PC-3 (cell line): ENCODE measurements around the gene EDNRA. TPM values are rescaled to one million over a fixed set of nuclear protein-coding genes. Genes with fewer than 3 reads are reported as not detected.
A peak's percentile ranks its signal among the peaks of the same experiment; 100 is the strongest.

Source experiments
- ATAC-seq: fragments of 200-7000 bp; cut with Tn5 transposase; 2 replicates; pipeline ENCODE4 v1.9.1; 2020; ENCODE audit warnings: mild to moderate bottlenecking, moderate library complexity
- BruUV-seq: library from RNA; stranded (reverse); fragments of 400-500 nt; replicated peaks from 2 replicates; lab custom pipeline; 2021; lab: Mats Ljungman, UMichigan
- CTCF ChIA-PET: fragments of 300-600 bp; sonication (Branson Sonifier 250); formaldehyde crosslinking; loops from one replicate; lab custom pipeline; 2022; ENCODE audit warnings: antibody characterized with exemption; lab: Charles Lee
- POLR2A ChIA-PET: fragments of 300-600 bp; sonication (Branson Sonifier 250); formaldehyde crosslinking; loops from one replicate; lab custom pipeline; 2022; ENCODE audit warnings: antibody characterized with exemption; ENCODE audit not compliant: unreplicated experiment; lab: Charles Lee
- DNase-seq: peaks from one replicate; pipeline ENCODE4 v3.0.0-alpha.2; 2015
- H2AFZ ChIP-seq: fragments of 300-600 bp; sonication (generic); 2 replicates; pipeline ENCODE4 v1.6.0; 2016; ENCODE audit warnings: antibody characterized with exemption, low read length
- H3F3A ChIP-seq: fragments of 300-600 bp; sonication (generic); one replicate; pipeline ENCODE4 v1.6.0; 2017; ENCODE audit warnings: antibody characterized with exemption, low read length, control low read depth, mild to moderate bottlenecking; ENCODE audit not compliant: unreplicated experiment
- H3K27ac ChIP-seq: fragments of 300-600 bp; sonication (generic); 2 replicates; pipeline ENCODE4 v1.5.1; 2016; ENCODE audit warnings: mild to moderate bottlenecking, low read length
- H3K27me3 ChIP-seq: fragments of 300-600 bp; sonication (generic); 2 replicates; pipeline ENCODE4 v1.6.1; 2016; ENCODE audit warnings: low read length, mixed read lengths
- H3K36me3 ChIP-seq: fragments of 300-600 bp; sonication (generic); 2 replicates; pipeline ENCODE4 v1.6.1; 2016; ENCODE audit warnings: low read depth, mixed run types, low read length, mixed read lengths
- H3K4me1 ChIP-seq: fragments of 300-600 bp; sonication (generic); 2 replicates; pipeline ENCODE4 v1.5.1; 2016; ENCODE audit warnings: low read length; ENCODE audit not compliant: insufficient read depth
- H3K4me2 ChIP-seq: fragments of 300-600 bp; sonication (generic); 2 replicates; pipeline ENCODE4 v1.6.0; 2016; ENCODE audit warnings: low read length
- H3K4me3 ChIP-seq: fragments of 300-600 bp; sonication (generic); 2 replicates; pipeline ENCODE4 v1.5.1; 2016; ENCODE audit warnings: mild to moderate bottlenecking, low read length, mixed read lengths
- H3K79me2 ChIP-seq: fragments of 300-600 bp; sonication (generic); 2 replicates; pipeline ENCODE4 v1.6.1; 2017; ENCODE audit warnings: low read length, mixed read lengths
- H3K9ac ChIP-seq: fragments of 300-600 bp; sonication (generic); 2 replicates; pipeline ENCODE4 v1.6.0; 2016; ENCODE audit warnings: mild to moderate bottlenecking, low read length
- H3K9me2 ChIP-seq: fragments of 300-600 bp; sonication (generic); replicated peaks from 2 replicates; pipeline ENCODE4 v1.6.1; 2016; ENCODE audit warnings: mixed run types, low read length, mixed read lengths
- H3K9me3 ChIP-seq: fragments of 300-600 bp; sonication (generic); 2 replicates; pipeline ENCODE4 v1.6.1; 2016; ENCODE audit warnings: low read length, mixed read lengths
- H4K20me1 ChIP-seq: fragments of 300-600 bp; sonication (generic); 2 replicates; pipeline ENCODE4 v1.6.1; 2016; ENCODE audit warnings: low read length, mixed read lengths
- CTCF ChIP-seq: fragments of 300-600 bp; sonication (generic); conservative IDR thresholded peaks from 2 replicates; pipeline ENCODE4 v1.5.1; 2017; ENCODE audit warnings: antibody characterized with exemption, low read depth, mild to moderate bottlenecking, low read length
- EZH2 ChIP-seq: fragments of 300-600 bp; sonication (generic); IDR thresholded peaks from one replicate; pipeline ENCODE4 v1.6.1; 2017; ENCODE audit warnings: antibody characterized with exemption, mild to moderate bottlenecking, low read length; ENCODE audit not compliant: unreplicated experiment
- EZH2phosphoT487 ChIP-seq: fragments of 300-600 bp; sonication (generic); IDR thresholded peaks from 2 replicates; pipeline ENCODE4 v1.6.1; 2018; ENCODE audit warnings: mild to moderate bottlenecking, antibody characterized with exemption, low read length, borderline replicate concordance
- intact Hi-C: fragments of 100-400 bp; cut with micrococcal nuclease; formaldehyde crosslinking; loops from 2 replicates; pipeline ENCODE4 v1.9.0; 2023
- total RNA-seq: library from RNA; depleted of rRNA; stranded (reverse); fragments of >200 nt; gene quantifications from 2 replicates; pipeline ENCODE4 v1.2.3, GENCODE V29; 2014

EDNRA gene
- total RNA-seq, 1 experiment from 2014 or later: 2.4 TPM

GRCh38 chr4:147571036-147571770 lies 90.3 kb downstream of the EDNRA start:
- TF ChIP-seq EZH2phosphoT487: no peak
- no peak for TF ChIP-seq EZH2
- TF ChIP-seq CTCF: no peak
- intact Hi-C loops: no loop called here

GRCh38 chr4:147576084-147576483 lies 95.2 kb downstream of the EDNRA start:
- Histone ChIP-seq H3K9ac (no peak overlapping the region), H3K9me3 (no peaks in the 10 kb centered on the region), H3K27me3 (no peaks in the 10 kb centered on the region), H3K4me2 (no peak overlapping the region), H3F3A (no peaks in the 10 kb centered on the region), H3K79me2 (no peaks in the 10 kb centered on the region), H3K9me2 (no peaks in the 10 kb centered on the region), H2AFZ (no peak overlapping the region), H3K27ac (no peak overlapping the region), H3K4me1 (peaks cover 42% of the 10 kb centered on the region), H3K4me3 (no peak overlapping the region), H3K36me3 (no peaks in the 10 kb centered on the region), H4K20me1 (no peaks in the 10 kb centered on the region)
- BruUV-seq: no TSS peak
- intact Hi-C loops: loop anchor here (5.0 kb wide), 3 partner anchors 59 to 419 kb away; no protein-coding TSS in a partner anchor
- TF ChIP-seq EZH2phosphoT487: no peak
- no peak for TF ChIP-seq EZH2
- TF ChIP-seq CTCF: no peak
- POLR2A ChIA-PET: interaction anchor here (0.6 kb wide), 1 partner anchor 459 kb away, joined by 3 read pairs; no protein-coding TSS in a partner anchor
- CTCF ChIA-PET: no interaction called here
- no peak for DNase-seq
- ATAC-seq: no peak

More at GRCh38 chr4:147571036-147571770, 90.3 kb downstream of the EDNRA start:
- DNase-seq (peak; percentile 76), ATAC-seq (peak; percentile 94)
- Histone ChIP-seq H3K36me3 (no peaks in the 10 kb centered on the region), H3K9me2 (no peaks in the 10 kb centered on the region), H3K27ac (peak overlapping the region; percentile 84), H3K9ac (peak overlapping the region; percentile 39; the same call in 1 of the 2 replicates), H3K9me3 (no peaks in the 10 kb centered on the region), H3F3A (no peaks in the 10 kb centered on the region), H2AFZ (peak overlapping the region; percentile 48; the same call in 1 of the 2 replicates), H3K4me3 (no peak overlapping the region; the same call in 1 of the 2 replicates), H3K27me3 (no peaks in the 10 kb centered on the region), H3K4me2 (peak overlapping the region; percentile 66), H4K20me1 (no peaks in the 10 kb centered on the region), H3K79me2 (no peaks in the 10 kb centered on the region), H3K4me1 (peaks cover 24% of the 10 kb centered on the region)
- CTCF ChIA-PET: interaction anchor here (0.8 to 1.0 kb wide), 2 partner anchors 53 to 413 kb away, joined by 4 to 5 read pairs; no protein-coding TSS in a partner anchor
- BruUV-seq: no TSS peak
- POLR2A ChIA-PET: interaction anchor here (0.7 kb wide), 1 partner anchor 28 kb away, joined by 3 read pairs; no protein-coding TSS in a partner anchor

- Histone ChIP-seq H3K4me2 (no peak overlapping the region), H2AFZ (no peak overlapping the region), H3K27me3 (no peaks in the 10 kb centered on the region), H3K9me2 (no peaks in the 10 kb centered on the region), H3K36me3 (no peaks in the 10 kb centered on the region), H3K79me2 (no peaks in the 10 kb centered on the region), H3K4me1 (peaks cover 47% of the 10 kb centered on the region), H3K27ac (peak overlapping the region; percentile 91), H3K9me3 (no peaks in the 10 kb centered on the region), H3K4me3 (no peak overlapping the region), H4K20me1 (no peaks in the 10 kb centered on the region), H3F3A (peaks cover 6% of the 10 kb centered on the region), H3K9ac (no peak overlapping the region; the same call in 1 of the 2 replicates)
- ChIA-PET CTCF (interaction anchor here (1.4 kb wide), 1 partner anchor 59 kb away, joined by 4 read pairs; no protein-coding TSS in a partner anchor), POLR2A (no interaction called here)
- DNase-seq (peak; percentile 96), ATAC-seq (peak; percentile 93)
- TF ChIP-seq EZH2 (no peak), EZH2phosphoT487 (no peak), CTCF (no peak)
- intact Hi-C loops: loop anchor here (5.0 kb wide), 3 partner anchors 61 to 421 kb away; no protein-coding TSS in a partner anchor
- BruUV-seq: no TSS peak
These were observed 97.2 kb downstream of the EDNRA start for GRCh38 chr4:147578051-147578476.
